DND-41 (cell line): Measurements from ENCODE around the gene CTNNA3.

ENCODE experiments used
- EZH2 ChIP-seq: IDR thresholded peaks from 3 replicates; pipeline ENCODE4 v1.6.1; 2012; ENCODE audit warnings: borderline replicate concordance, low read depth, mild to moderate bottlenecking, moderate library complexity, low read length, inconsistent platforms; ENCODE audit not compliant: severe bottlenecking
- TF ChIP-seq, protein P1 (sequence below): IDR thresholded peaks from 2 replicates; pipeline ENCODE4 v1.5.1; 2012; ENCODE audit warnings: borderline replicate concordance, low read length, moderate library complexity, mild to moderate bottlenecking; ENCODE audit not compliant: poor library complexity, severe bottlenecking; ENCODE audit errors: extremely low read depth

DNA sequence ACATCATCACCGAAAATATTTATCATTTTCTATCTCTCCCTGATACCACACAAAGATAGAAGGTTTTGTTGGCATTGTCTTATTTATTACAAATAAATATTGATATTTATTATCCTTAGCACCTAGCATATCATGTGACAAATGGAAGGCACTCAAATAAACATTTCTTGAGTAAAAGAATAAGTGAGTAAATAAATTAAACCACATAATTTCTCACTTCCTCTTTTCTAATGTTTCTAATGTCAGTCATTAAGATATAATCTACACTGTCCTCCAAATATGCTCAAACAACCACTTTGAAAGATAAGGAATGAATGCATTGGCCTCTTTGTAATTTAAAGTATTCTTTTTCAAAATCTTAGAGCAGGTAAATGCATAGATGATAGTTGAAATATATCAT lies 1797.9 kb downstream of the CTNNA3 start:
- TF ChIP-seq, protein P1, sequence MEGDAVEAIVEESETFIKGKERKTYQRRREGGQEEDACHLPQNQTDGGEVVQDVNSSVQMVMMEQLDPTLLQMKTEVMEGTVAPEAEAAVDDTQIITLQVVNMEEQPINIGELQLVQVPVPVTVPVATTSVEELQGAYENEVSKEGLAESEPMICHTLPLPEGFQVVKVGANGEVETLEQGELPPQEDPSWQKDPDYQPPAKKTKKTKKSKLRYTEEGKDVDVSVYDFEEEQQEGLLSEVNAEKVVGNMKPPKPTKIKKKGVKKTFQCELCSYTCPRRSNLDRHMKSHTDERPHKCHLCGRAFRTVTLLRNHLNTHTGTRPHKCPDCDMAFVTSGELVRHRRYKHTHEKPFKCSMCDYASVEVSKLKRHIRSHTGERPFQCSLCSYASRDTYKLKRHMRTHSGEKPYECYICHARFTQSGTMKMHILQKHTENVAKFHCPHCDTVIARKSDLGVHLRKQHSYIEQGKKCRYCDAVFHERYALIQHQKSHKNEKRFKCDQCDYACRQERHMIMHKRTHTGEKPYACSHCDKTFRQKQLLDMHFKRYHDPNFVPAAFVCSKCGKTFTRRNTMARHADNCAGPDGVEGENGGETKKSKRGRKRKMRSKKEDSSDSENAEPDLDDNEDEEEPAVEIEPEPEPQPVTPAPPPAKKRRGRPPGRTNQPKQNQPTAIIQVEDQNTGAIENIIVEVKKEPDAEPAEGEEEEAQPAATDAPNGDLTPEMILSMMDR = no peak
- no peak for TF ChIP-seq EZH2
